GM12878 (cell line): ENCODE measurements around the gene WTAP. TPM values are rescaled to one million over a fixed set of nuclear protein-coding genes. Genes with fewer than 3 reads are reported as not detected.

Experiments used
- CEBPB ChIP-seq, 2 experiments: fragments of 150-350 bp in 1 of 2; IDR thresholded peaks; 2 replicates each; pipeline ENCODE4 v1.6.1; 2012 to 2014; ENCODE audit warnings: low read depth in 2 of 2, low read length in 2 of 2, borderline replicate concordance in 1 of 2, inconsistent platforms in 1 of 2
- ELK1 ChIP-seq: IDR thresholded peaks from 2 replicates; pipeline ENCODE4 v1.6.1; 2012; ENCODE audit warnings: low read depth, low read length, improper control_type of control experiment
- FOXK2 ChIP-seq: fragments of 450-650 bp; IDR thresholded peaks from 2 replicates; pipeline ENCODE4 v1.6.1; 2017; ENCODE audit warnings: mild to moderate bottlenecking, moderate library complexity
- JUND ChIP-seq: IDR thresholded peaks from 2 replicates; pipeline ENCODE4 v1.6.1; 2012; ENCODE audit warnings: low read depth, mild to moderate bottlenecking, low read length, improper control_type of control experiment, moderate library complexity
- LARP7 ChIP-seq: fragments of 450-650 bp; IDR thresholded peaks from 2 replicates; pipeline ENCODE4 v1.6.1; 2017; ENCODE audit warnings: mild to moderate bottlenecking
- MEF2B ChIP-seq: fragments of 450-650 bp; IDR thresholded peaks from 2 replicates; pipeline ENCODE4 v1.6.1; 2018; ENCODE audit warnings: mild to moderate bottlenecking, moderate library complexity; ENCODE audit not compliant: partially characterized antibody, poor library complexity, severe bottlenecking
- POU2F2 ChIP-seq: IDR thresholded peaks from 3 replicates; pipeline ENCODE4 v1.6.1; 2011; ENCODE audit warnings: low read depth, mild to moderate bottlenecking, low read length, borderline replicate concordance
- SMARCA5 ChIP-seq: fragments of 450-650 bp; IDR thresholded peaks from 2 replicates; pipeline ENCODE4 v1.6.1; 2017; ENCODE audit warnings: mild to moderate bottlenecking
- YY1 ChIP-seq: IDR thresholded peaks from 2 replicates; pipeline ENCODE4 v1.6.1; 2011; ENCODE audit warnings: low read depth, mild to moderate bottlenecking, low read length
- ZBTB40 ChIP-seq: fragments of 450-650 bp; IDR thresholded peaks from 2 replicates; pipeline ENCODE4 v1.6.1; 2016; ENCODE audit warnings: mild to moderate bottlenecking, moderate library complexity, borderline replicate concordance
- ZNF592 ChIP-seq: fragments of 450-650 bp; IDR thresholded peaks from 2 replicates; pipeline ENCODE4 v1.6.1; 2017; ENCODE audit warnings: mild to moderate bottlenecking, moderate library complexity
- polyA plus RNA-seq, 11 experiments: library from polyadenylated mRNA; depleted of rRNA in 4 of 11; unstranded in 6 of 11; stranded (reverse) in 5 of 11; fragments of >200 nt; fragmentation: Nextera tagmentation in 4 of 11; fragmentation: Illumina TruSeq in 1 of 11; extraction: Ambion mirVana in 4 of 11; extraction: Trizol in 1 of 11; gene quantifications; 1 replicate in 1 of 11; 2 replicates in 10 of 11; pipeline versions ENCODE4 v1.2.1 to v1.2.3, GENCODE V29; 2011 to 2016; ENCODE audit warnings: inconsistent platforms in 2 of 11, missing spikeins in 2 of 11, low read depth in 1 of 11
- total RNA-seq, 4 experiments: library from RNA; depleted of rRNA in 3 of 4; stranded (reverse); fragments of >200 nt in 3 of 4; fragmentation: Illumina TruSeq in 1 of 4; extraction: Trizol in 1 of 4; gene quantifications; 2 replicates each; pipeline versions ENCODE4 v1.2.1 to v1.2.3, GENCODE V29; 2013 to 2021
- TF ChIP-seq, protein P1 (sequence below): IDR thresholded peaks from 2 replicates; pipeline ENCODE4 v1.6.1; 2012; ENCODE audit warnings: mild to moderate bottlenecking, low read depth, low read length
- TF ChIP-seq, protein P2 (sequence below): fragments of 450-650 bp; IDR thresholded peaks from 2 replicates; pipeline ENCODE4 v1.6.1; 2017; ENCODE audit warnings: mild to moderate bottlenecking

WTAP gene
- total and polyA plus RNA-seq, 10 of the 15 experiments (the other 5 are each of a cell fraction or from before 2014, with no cell fraction given): 38.7 to 132 (median 83.1) TPM

- TF ChIP-seq JUND (no peak), ZNF592 (no peak), CEBPB (IDR thresholded peaks at IDR 0.05; ENCODE audit: borderline replicate concordance in 1 of 2, low read depth in 2 of 2, low read length in 2 of 2) (0 out of 4 replicates have a peak, but pooled peaks of 1 of the 2 experiments have one; percentile 9), ELK1 (no peak), FOXK2 (peak; percentile 73), POU2F2 (no peak; the same call in 2 of the 3 replicates), LARP7 (0 out of 2 replicates have a peak, but pooled peaks have one; percentile 72), ZBTB40 (peak; percentile 75), MEF2B (no peak), YY1 (peak; percentile 79), SMARCA5 (peak; percentile 79; the same call in 1 of the 2 replicates)
- TF ChIP-seq, protein P1, sequence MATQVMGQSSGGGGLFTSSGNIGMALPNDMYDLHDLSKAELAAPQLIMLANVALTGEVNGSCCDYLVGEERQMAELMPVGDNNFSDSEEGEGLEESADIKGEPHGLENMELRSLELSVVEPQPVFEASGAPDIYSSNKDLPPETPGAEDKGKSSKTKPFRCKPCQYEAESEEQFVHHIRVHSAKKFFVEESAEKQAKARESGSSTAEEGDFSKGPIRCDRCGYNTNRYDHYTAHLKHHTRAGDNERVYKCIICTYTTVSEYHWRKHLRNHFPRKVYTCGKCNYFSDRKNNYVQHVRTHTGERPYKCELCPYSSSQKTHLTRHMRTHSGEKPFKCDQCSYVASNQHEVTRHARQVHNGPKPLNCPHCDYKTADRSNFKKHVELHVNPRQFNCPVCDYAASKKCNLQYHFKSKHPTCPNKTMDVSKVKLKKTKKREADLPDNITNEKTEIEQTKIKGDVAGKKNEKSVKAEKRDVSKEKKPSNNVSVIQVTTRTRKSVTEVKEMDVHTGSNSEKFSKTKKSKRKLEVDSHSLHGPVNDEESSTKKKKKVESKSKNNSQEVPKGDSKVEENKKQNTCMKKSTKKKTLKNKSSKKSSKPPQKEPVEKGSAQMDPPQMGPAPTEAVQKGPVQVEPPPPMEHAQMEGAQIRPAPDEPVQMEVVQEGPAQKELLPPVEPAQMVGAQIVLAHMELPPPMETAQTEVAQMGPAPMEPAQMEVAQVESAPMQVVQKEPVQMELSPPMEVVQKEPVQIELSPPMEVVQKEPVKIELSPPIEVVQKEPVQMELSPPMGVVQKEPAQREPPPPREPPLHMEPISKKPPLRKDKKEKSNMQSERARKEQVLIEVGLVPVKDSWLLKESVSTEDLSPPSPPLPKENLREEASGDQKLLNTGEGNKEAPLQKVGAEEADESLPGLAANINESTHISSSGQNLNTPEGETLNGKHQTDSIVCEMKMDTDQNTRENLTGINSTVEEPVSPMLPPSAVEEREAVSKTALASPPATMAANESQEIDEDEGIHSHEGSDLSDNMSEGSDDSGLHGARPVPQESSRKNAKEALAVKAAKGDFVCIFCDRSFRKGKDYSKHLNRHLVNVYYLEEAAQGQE: no peak
- TF ChIP-seq, protein P2, sequence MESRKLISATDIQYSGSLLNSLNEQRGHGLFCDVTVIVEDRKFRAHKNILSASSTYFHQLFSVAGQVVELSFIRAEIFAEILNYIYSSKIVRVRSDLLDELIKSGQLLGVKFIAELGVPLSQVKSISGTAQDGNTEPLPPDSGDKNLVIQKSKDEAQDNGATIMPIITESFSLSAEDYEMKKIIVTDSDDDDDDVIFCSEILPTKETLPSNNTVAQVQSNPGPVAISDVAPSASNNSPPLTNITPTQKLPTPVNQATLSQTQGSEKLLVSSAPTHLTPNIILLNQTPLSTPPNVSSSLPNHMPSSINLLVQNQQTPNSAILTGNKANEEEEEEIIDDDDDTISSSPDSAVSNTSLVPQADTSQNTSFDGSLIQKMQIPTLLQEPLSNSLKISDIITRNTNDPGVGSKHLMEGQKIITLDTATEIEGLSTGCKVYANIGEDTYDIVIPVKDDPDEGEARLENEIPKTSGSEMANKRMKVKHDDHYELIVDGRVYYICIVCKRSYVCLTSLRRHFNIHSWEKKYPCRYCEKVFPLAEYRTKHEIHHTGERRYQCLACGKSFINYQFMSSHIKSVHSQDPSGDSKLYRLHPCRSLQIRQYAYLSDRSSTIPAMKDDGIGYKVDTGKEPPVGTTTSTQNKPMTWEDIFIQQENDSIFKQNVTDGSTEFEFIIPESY: no peak
These were observed 63.0 kb downstream of the WTAP start, which contains the start of gene MRPL18 (continued) for GRCh38 chr6:159790149-159790955.
